Loucy (cell line): ENCODE measurements around the gene SLC35B4.

Source experiments
- CTCF ChIP-seq: fragments of 200-600 bp; sonication (generic); conservative IDR thresholded peaks from 2 replicates; pipeline ENCODE4 v1.5.1; 2014; ENCODE audit warnings: mild to moderate bottlenecking, antibody characterized with exemption, low read length
- EZH2phosphoT487 ChIP-seq: fragments of 200-600 bp; IDR thresholded peaks from 2 replicates; pipeline ENCODE4 v1.6.1; 2018; ENCODE audit warnings: antibody characterized with exemption, mild to moderate bottlenecking, moderate library complexity, borderline replicate concordance

DNA sequence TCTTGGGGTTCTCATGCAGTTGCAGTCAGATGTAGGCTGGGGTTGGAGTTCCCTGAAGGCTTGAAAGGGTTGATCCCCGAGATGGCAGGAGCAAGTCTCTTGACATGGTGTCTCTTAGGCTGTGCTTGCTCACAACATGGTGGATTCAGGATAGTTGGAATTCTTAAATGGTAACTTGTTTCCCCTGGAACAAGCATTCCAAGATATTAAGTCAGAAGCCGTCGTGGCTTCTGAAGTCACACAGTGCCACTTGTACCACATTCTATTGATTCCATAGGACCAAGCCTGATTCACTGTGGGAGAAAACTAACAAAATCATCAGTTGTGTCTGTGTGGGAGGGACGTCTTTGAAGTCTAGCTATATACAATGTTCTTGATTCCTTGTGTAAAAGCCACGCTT lies 3.5 kb upstream of the SLC35B4 start:
- no peak for TF ChIP-seq CTCF
- no peak for TF ChIP-seq EZH2phosphoT487
